ENCODE data around the gene ARHGAP15. TPM values are rescaled to one million over a fixed set of nuclear protein-coding genes. Genes with fewer than 3 reads are reported as not detected.

ARHGAP15 gene
- polyA plus RNA-seq, 4 donors, result 3.4 to 8.1 (median 4.9) TPM

GRCh38 chr2:143218621-143219020, 89.4 kb downstream of the ARHGAP15 start:
- no peak for DNase-seq (ENCODE audit: low read depth in 4 of 4, low spot score in 3 of 4)

GRCh38 chr2:143219266-143219665, 90.0 kb downstream of the ARHGAP15 start:
- DNase-seq (ENCODE audit: low read depth in 4 of 4, low spot score in 3 of 4), result no peak

GRCh38 chr2:143223556-143223955, 94.3 kb downstream of the ARHGAP15 start:
- no peak for DNase-seq (ENCODE audit: low read depth in 4 of 4, low spot score in 3 of 4)

GRCh38 chr2:143225931-143226330, 96.7 kb downstream of the ARHGAP15 start:
- DNase-seq (ENCODE audit: low read depth in 4 of 4, low spot score in 3 of 4), result no peak

- no peak for DNase-seq (ENCODE audit: low read depth in 4 of 4, low spot score in 3 of 4)
These were observed 97.7 kb downstream of the ARHGAP15 start for GRCh38 chr2:143226714-143227541.

GRCh38 chr2:143229411-143229810, 100.2 kb downstream of the ARHGAP15 start:
- no peak for DNase-seq (ENCODE audit: low read depth in 4 of 4, low spot score in 3 of 4)

- no peak for DNase-seq (ENCODE audit: low read depth in 4 of 4, low spot score in 3 of 4)
These were observed 100.7 kb downstream of the ARHGAP15 start for GRCh38 chr2:143229952-143230351.

GRCh38 chr2:143230506-143231253, 101.5 kb downstream of the ARHGAP15 start:
- DNase-seq (ENCODE audit: low read depth in 4 of 4, low spot score in 3 of 4), result no peak

GRCh38 chr2:143231254-143231645, 102.0 kb downstream of the ARHGAP15 start:
- DNase-seq (ENCODE audit: low read depth in 4 of 4, low spot score in 3 of 4), result no peak

- no peak for DNase-seq (ENCODE audit: low read depth in 4 of 4, low spot score in 3 of 4)
These were observed 108.0 kb downstream of the ARHGAP15 start for GRCh38 chr2:143237146-143237777.

GRCh38 chr2:143241403-143242088, 112.3 kb downstream of the ARHGAP15 start:
- DNase-seq (ENCODE audit: low read depth in 4 of 4, low spot score in 3 of 4), result no peak

GRCh38 chr2:143246246-143246645, 117.0 kb downstream of the ARHGAP15 start:
- DNase-seq (ENCODE audit: low read depth in 4 of 4, low spot score in 3 of 4), result no peak

- DNase-seq (ENCODE audit: low read depth in 4 of 4, low spot score in 3 of 4), result no peak
These were observed 117.9 kb downstream of the ARHGAP15 start for GRCh38 chr2:143246815-143247744.

- no peak for DNase-seq (ENCODE audit: low read depth in 4 of 4, low spot score in 3 of 4)
These were observed 119.4 kb downstream of the ARHGAP15 start for GRCh38 chr2:143248631-143249030.

- DNase-seq (ENCODE audit: low read depth in 4 of 4, low spot score in 3 of 4), result no peak
These were observed 122.5 kb downstream of the ARHGAP15 start for GRCh38 chr2:143251681-143252080.

- no peak for DNase-seq (ENCODE audit: low read depth in 4 of 4, low spot score in 3 of 4)
These were observed 123.1 kb downstream of the ARHGAP15 start for GRCh38 chr2:143252138-143252907.

- DNase-seq (ENCODE audit: low read depth in 4 of 4, low spot score in 3 of 4), result no peak
These were observed 124.9 kb downstream of the ARHGAP15 start for GRCh38 chr2:143254110-143254509.

GRCh38 chr2:143255086-143255485, 125.9 kb downstream of the ARHGAP15 start:
- DNase-seq (ENCODE audit: low read depth in 4 of 4, low spot score in 3 of 4), result no peak

GRCh38 chr2:143255899-143256298, 126.7 kb downstream of the ARHGAP15 start:
- DNase-seq (ENCODE audit: low read depth in 4 of 4, low spot score in 3 of 4), result no peak

Measured in left renal pelvis (tissue), 4 donors.